ENCODE data around the gene TNIK. TPM values are rescaled to one million over a fixed set of nuclear protein-coding genes. Genes with fewer than 3 reads are reported as not detected.

TNIK gene
- total and polyA plus RNA-seq, 10 of the 15 experiments (the other 5 are each of a cell fraction or from before 2014, with no cell fraction given) = 13.9 to 74.3 (median 48.2) TPM

DNA sequence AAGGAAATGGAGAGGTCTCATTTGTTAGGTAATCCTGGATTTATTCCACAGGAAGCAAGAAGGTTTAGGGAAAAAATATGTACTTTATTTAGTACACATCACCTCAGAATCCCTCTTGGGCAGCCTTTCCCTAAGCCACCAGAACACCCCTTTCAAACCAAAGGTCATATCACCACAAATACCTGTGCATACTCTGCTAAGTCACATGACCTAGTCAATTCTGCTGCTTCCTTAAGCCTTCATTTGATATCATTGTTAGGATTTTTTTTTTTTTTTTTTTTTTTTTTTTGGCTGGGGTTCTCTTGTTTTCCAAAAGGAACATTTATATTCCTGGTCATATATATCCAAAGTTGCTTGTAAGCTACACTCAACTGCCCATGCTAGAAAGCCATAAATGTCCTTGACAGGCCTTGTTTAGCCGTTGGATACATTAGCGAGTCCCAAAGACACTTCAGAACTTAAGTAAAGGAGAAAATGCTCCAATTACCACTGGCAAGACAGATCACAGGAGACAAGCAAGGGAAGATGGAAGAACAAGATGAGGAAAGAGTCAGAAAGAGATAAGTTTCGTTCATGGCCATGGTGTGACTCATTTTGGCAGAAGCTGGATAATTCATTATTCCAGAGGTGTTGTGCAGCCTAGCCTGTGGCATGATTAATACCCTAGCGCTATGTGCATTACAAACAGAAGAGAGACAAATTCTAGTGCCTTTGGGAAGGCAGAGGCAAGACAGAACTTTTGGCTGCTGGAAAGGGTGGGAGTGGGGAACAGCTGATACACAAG lies 278.1 kb downstream of the TNIK start (continued):
- TF ChIP-seq NR2C2 (IDR thresholded peaks at IDR 0.05; ENCODE audit: borderline replicate concordance, control insufficient read depth, insufficient read length, low read depth) = no peak
- TF ChIP-seq, protein P1, sequence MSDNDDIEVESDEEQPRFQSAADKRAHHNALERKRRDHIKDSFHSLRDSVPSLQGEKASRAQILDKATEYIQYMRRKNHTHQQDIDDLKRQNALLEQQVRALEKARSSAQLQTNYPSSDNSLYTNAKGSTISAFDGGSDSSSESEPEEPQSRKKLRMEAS (IDR thresholded peaks at IDR 0.05; ENCODE audit: low read depth, low read length) = no peak
- no peak for TF ChIP-seq MYB (IDR thresholded peaks at IDR 0.05; ENCODE audit: borderline replicate concordance, low read depth, low read length)
- TF ChIP-seq CREB1 (IDR thresholded peaks at IDR 0.05; ENCODE audit: low read depth) = no peak
- no peak for TF ChIP-seq ZNF207 (IDR thresholded peaks at IDR 0.05; ENCODE audit: borderline replicate concordance)
- TF ChIP-seq ZZZ3 (IDR thresholded peaks at IDR 0.05; ENCODE audit: control insufficient read depth, insufficient read length, low read depth) = no peak
- TF ChIP-seq SP1 (IDR thresholded peaks at IDR 0.05; ENCODE audit: low read depth, low read length) = no peak

DNA sequence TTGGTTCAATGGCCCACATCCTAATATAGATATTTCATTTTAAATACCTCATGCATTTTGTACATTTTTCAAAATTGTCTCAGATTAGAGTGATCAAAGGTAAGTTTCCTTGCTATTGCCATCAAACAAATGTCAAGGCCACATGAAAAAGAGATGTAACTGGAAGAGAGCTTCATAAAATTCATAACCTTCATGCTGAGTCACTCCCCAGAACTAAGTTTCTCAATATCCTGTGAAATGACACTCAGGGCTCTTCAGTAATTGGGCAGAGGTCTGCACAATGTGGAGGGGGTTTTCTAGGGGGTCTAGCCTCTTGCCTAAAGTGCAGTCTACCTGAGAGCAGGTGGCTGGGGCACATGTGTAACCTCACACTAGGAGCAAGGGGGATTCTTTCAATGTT lies 281.5 kb downstream of the TNIK start:
- in situ Hi-C loops (cut with MboI) = no loop called here
- Histone ChIP-seq H3K4me1 (ENCODE audit: control insufficient read depth, insufficient read depth, low read length) (no peaks in the 10 kb centered on the region), H3K4me2 (ENCODE audit: control insufficient read depth, insufficient read depth) (no peak overlapping the region), H3K36me3 (ENCODE audit: control insufficient read depth in 2 of 2, insufficient read depth in 2 of 2, low read length in 1 of 2) (peaks cover 17 to 46% of the 10 kb centered on the region in 2 experiments; a peak in 3 of 4 replicates), H3K9me3 (replicated peaks; ENCODE audit: control insufficient read depth, insufficient read depth, low read length) (no peaks in the 10 kb centered on the region; the same call in 2 of the 3 replicates), H3K4me3 (no peak overlapping the region), H3K27me3 (replicated peaks in 1 of 2; ENCODE audit: control insufficient read depth in 2 of 2, insufficient read depth in 2 of 2, low read length in 1 of 2) (no peaks in the 10 kb centered on the region), H3K27ac (ENCODE audit: control insufficient read depth, insufficient read depth) (no peak overlapping the region), H3K79me2 (ENCODE audit: control insufficient read depth, insufficient read depth, low read length) (peaks cover 6% of the 10 kb centered on the region), H3K9ac (ENCODE audit: control insufficient read depth, insufficient read depth, low read length) (no peak overlapping the region), H4K20me1 (ENCODE audit: control insufficient read depth, insufficient read depth) (no peaks in the 10 kb centered on the region), H2AFZ (ENCODE audit: control insufficient read depth, low read depth, low read length) (no peak overlapping the region)
- POLR2A ChIA-PET = no interaction called here
- CTCF ChIA-PET = no interaction called here
- RAD21 ChIA-PET (ENCODE audit: unreplicated experiment) = no interaction called here
- intact Hi-C loops (cut with micrococcal nuclease; ENCODE audit: unreplicated experiment) = no loop called here
- ATAC-seq (no peak), DNase-seq (ENCODE audit: low read depth, low spot score) (no peak), FAIRE-seq (no peak)
- BruUV-seq (replicated peaks) = no TSS peak
- SMC1A ChIA-PET (ENCODE audit: uncharacterized antibody, unreplicated experiment) = no interaction called here
- TF ChIP-seq DPF2 (IDR thresholded peaks at IDR 0.05) (no peak), E4F1 (IDR thresholded peaks at IDR 0.05; ENCODE audit: borderline replicate concordance, partially characterized antibody) (no peak), CREM (IDR thresholded peaks at IDR 0.05; ENCODE audit: low read depth) (no peak), NFXL1 (IDR thresholded peaks at IDR 0.05; ENCODE audit: borderline replicate concordance) (no peak), NKRF (conservative IDR thresholded peaks at IDR 0.05) (no peak), MEF2B (IDR thresholded peaks at IDR 0.05; ENCODE audit: partially characterized antibody, poor library complexity, severe bottlenecking) (no peak), HDGF (IDR thresholded peaks at IDR 0.05) (no peak), FOXK2 (IDR thresholded peaks at IDR 0.05) (no peak)
- TF ChIP-seq, protein P2, sequence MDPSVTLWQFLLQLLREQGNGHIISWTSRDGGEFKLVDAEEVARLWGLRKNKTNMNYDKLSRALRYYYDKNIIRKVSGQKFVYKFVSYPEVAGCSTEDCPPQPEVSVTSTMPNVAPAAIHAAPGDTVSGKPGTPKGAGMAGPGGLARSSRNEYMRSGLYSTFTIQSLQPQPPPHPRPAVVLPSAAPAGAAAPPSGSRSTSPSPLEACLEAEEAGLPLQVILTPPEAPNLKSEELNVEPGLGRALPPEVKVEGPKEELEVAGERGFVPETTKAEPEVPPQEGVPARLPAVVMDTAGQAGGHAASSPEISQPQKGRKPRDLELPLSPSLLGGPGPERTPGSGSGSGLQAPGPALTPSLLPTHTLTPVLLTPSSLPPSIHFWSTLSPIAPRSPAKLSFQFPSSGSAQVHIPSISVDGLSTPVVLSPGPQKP (IDR thresholded peaks at IDR 0.05; ENCODE audit: low read depth, low read length) = no peak
- TF ChIP-seq, protein P3, sequence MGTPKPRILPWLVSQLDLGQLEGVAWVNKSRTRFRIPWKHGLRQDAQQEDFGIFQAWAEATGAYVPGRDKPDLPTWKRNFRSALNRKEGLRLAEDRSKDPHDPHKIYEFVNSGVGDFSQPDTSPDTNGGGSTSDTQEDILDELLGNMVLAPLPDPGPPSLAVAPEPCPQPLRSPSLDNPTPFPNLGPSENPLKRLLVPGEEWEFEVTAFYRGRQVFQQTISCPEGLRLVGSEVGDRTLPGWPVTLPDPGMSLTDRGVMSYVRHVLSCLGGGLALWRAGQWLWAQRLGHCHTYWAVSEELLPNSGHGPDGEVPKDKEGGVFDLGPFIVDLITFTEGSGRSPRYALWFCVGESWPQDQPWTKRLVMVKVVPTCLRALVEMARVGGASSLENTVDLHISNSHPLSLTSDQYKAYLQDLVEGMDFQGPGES (IDR thresholded peaks at IDR 0.05) = no peak

All from GM12878 (cell line).